Activated CD4-positive, alpha-beta T cell treated with anti-CD3 and anti-CD28 coated beads for 4 hours (primary cell): Measurements from ENCODE around the gene ITM2B.
"Not testable (repeated sequence)": the region's sequence is repeated elsewhere in the genome, so short reads cannot be mapped to it uniquely, and the experiment has no call there.

Experiments
- DNase-seq, 2 donors: peaks; one replicate each; pipeline ENCODE4 v3.0.0-alpha.2; 2020

ITM2B gene

GRCh38 chr13:48230541-48230940, 2.5 kb upstream of the ITM2B start:
- no peak for DNase-seq

GRCh38 chr13:48231080-48231479, 1.9 kb upstream of the ITM2B start:
- no peak for DNase-seq

- no peak for DNase-seq
Observed at GRCh38 chr13:48231933-48232332, 1.1 kb upstream of the ITM2B start.

GRCh38 chr13:48232420-48233045, 473 bp upstream of the ITM2B start:
- DNase-seq = no peak

GRCh38 chr13:48233889-48234488, 983 bp downstream of the ITM2B start:
- no peak for DNase-seq

GRCh38 chr13:48234566-48235340, 1.7 kb downstream of the ITM2B start:
- no peak for DNase-seq

GRCh38 chr13:48235341-48236135, 2.5 kb downstream of the ITM2B start:
- no peak for DNase-seq

- DNase-seq = no peak
Observed at GRCh38 chr13:48236528-48237353, 3.7 kb downstream of the ITM2B start.

GRCh38 chr13:48239369-48239768, 6.4 kb downstream of the ITM2B start:
- not testable (repeated sequence) for DNase-seq

GRCh38 chr13:48241651-48242050, 8.6 kb downstream of the ITM2B start:
- no peak for DNase-seq

GRCh38 chr13:48242677-48243076, 9.7 kb downstream of the ITM2B start:
- no peak for DNase-seq

GRCh38 chr13:48244159-48244558, 11.2 kb downstream of the ITM2B start:
- no peak for DNase-seq

GRCh38 chr13:48246102-48246501, 13.1 kb downstream of the ITM2B start:
- no peak for DNase-seq

GRCh38 chr13:48249018-48249417, 16.0 kb downstream of the ITM2B start:
- DNase-seq = no peak

GRCh38 chr13:48251611-48252081, 18.6 kb downstream of the ITM2B start:
- DNase-seq = no peak

GRCh38 chr13:48252176-48252575, 19.2 kb downstream of the ITM2B start:
- DNase-seq = no peak

- DNase-seq = no peak
Observed at GRCh38 chr13:48253849-48254248, 20.8 kb downstream of the ITM2B start.

GRCh38 chr13:48255090-48255489, 22.1 kb downstream of the ITM2B start:
- no peak for DNase-seq

GRCh38 chr13:48255954-48256353, 22.9 kb downstream of the ITM2B start:
- DNase-seq = no peak

- DNase-seq = no peak
Observed at GRCh38 chr13:48258002-48258401, 25.0 kb downstream of the ITM2B start.

GRCh38 chr13:48258430-48258829, 25.4 kb downstream of the ITM2B start:
- DNase-seq = no peak

GRCh38 chr13:48260970-48261369, 28.0 kb downstream of the ITM2B start:
- no peak for DNase-seq
